TTC549 (cell line): ENCODE data around the gene GPR161.

Experiments
- FAIRE-seq: peaks from 2 replicates; lab custom pipeline; 2012; peaks lifted over from hg19 to GRCh38; lab: Jason Lieb, UNC

Gene GPR161

GRCh38 chr1:168031627-168032026 is 105.1 kb downstream of the GPR161 start:
- no peak for FAIRE-seq

DNA sequence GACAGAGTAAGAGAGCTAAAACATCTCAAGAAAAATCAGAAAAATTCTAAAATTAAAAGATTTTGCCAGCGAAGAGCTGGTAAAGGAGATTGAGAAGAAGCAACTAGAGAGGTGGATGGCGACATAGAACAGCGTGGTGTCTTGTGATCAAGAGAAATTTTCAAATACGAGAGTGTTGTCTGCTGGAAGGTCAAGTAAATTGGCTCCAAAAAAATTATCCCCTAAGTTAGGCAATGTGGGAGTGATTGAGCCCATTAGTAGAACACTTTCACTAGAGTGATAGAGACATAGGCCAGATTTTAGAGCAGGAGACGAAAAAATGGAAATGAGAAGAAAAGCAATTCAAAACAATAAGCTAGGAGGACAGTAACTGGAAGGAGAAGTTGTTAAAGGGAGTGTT is 105.5 kb downstream of the GPR161 start:
- FAIRE-seq: no peak
